ENCODE data around the gene LRTM2.

DNA sequence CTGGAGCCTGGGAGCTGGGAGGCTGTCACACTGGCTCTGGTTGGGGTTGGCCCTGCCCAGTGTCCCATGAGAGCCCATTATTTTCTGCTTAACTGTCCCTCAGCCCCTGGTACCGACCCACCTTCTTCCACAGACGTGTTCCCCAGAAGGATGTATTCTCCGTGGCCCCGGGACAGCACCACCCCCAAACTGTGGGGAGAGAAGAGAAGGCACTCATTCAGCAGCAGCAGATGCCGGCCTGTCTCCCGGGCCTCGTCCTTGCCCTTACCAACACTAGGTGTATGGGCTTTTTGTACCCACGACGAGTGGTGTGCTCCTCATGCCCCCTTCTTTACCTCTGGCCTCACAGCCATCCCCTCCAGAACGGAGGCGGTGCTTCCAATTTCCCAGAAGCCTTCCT, 38.1 kb downstream of the LRTM2 start:
- TF ChIP-seq, protein P1, sequence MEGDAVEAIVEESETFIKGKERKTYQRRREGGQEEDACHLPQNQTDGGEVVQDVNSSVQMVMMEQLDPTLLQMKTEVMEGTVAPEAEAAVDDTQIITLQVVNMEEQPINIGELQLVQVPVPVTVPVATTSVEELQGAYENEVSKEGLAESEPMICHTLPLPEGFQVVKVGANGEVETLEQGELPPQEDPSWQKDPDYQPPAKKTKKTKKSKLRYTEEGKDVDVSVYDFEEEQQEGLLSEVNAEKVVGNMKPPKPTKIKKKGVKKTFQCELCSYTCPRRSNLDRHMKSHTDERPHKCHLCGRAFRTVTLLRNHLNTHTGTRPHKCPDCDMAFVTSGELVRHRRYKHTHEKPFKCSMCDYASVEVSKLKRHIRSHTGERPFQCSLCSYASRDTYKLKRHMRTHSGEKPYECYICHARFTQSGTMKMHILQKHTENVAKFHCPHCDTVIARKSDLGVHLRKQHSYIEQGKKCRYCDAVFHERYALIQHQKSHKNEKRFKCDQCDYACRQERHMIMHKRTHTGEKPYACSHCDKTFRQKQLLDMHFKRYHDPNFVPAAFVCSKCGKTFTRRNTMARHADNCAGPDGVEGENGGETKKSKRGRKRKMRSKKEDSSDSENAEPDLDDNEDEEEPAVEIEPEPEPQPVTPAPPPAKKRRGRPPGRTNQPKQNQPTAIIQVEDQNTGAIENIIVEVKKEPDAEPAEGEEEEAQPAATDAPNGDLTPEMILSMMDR (IDR thresholded peaks at IDR 0.05): no peak
- no peak for TF ChIP-seq POLR2A (IDR thresholded peaks at IDR 0.05)
